Measurements from ENCODE around the gene PCDHGA9.
"Not testable (repeated sequence)": the region's sequence is repeated elsewhere in the genome, so short reads cannot be mapped to it uniquely, and the experiment has no call there.

Gene PCDHGA9

GRCh38 chr5:141399555-141400258 is 2.9 kb upstream of the PCDHGA9 start:
- Histone ChIP-seq H3K27ac (no peak overlapping the region), H3K4me3 (peak overlapping the region; percentile 53)
- TF ChIP-seq, protein P1, sequence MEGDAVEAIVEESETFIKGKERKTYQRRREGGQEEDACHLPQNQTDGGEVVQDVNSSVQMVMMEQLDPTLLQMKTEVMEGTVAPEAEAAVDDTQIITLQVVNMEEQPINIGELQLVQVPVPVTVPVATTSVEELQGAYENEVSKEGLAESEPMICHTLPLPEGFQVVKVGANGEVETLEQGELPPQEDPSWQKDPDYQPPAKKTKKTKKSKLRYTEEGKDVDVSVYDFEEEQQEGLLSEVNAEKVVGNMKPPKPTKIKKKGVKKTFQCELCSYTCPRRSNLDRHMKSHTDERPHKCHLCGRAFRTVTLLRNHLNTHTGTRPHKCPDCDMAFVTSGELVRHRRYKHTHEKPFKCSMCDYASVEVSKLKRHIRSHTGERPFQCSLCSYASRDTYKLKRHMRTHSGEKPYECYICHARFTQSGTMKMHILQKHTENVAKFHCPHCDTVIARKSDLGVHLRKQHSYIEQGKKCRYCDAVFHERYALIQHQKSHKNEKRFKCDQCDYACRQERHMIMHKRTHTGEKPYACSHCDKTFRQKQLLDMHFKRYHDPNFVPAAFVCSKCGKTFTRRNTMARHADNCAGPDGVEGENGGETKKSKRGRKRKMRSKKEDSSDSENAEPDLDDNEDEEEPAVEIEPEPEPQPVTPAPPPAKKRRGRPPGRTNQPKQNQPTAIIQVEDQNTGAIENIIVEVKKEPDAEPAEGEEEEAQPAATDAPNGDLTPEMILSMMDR (IDR thresholded peaks at IDR 0.05) = no peak
- DNase-seq (ENCODE audit: low spot score) = no peak

DNA sequence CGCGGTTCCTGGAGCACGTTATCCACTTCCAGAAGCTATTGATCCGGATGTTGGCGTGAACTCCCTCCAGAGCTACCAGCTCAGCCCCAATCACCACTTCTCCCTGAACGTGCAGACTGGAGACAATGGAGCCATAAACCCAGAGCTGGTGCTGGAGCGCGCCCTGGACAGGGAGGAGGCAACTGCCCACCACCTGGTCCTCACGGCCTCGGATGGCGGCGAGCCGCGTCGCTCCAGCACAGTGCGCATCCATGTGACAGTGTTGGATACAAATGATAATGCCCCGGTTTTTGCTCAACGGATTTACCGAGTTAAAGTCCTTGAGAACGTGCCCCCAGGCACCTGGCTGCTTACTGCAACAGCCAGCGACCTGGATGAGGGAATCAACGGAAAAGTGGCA is 809 bp downstream of the PCDHGA9 start:
- peak overlapping the region; percentile 53 for H3K4me3 ChIP-seq
- no peak overlapping the region for H3K27ac ChIP-seq
- TF ChIP-seq, protein P1 (IDR thresholded peaks at IDR 0.05) = no peak
- DNase-seq (ENCODE audit: low spot score) = no peak

DNA sequence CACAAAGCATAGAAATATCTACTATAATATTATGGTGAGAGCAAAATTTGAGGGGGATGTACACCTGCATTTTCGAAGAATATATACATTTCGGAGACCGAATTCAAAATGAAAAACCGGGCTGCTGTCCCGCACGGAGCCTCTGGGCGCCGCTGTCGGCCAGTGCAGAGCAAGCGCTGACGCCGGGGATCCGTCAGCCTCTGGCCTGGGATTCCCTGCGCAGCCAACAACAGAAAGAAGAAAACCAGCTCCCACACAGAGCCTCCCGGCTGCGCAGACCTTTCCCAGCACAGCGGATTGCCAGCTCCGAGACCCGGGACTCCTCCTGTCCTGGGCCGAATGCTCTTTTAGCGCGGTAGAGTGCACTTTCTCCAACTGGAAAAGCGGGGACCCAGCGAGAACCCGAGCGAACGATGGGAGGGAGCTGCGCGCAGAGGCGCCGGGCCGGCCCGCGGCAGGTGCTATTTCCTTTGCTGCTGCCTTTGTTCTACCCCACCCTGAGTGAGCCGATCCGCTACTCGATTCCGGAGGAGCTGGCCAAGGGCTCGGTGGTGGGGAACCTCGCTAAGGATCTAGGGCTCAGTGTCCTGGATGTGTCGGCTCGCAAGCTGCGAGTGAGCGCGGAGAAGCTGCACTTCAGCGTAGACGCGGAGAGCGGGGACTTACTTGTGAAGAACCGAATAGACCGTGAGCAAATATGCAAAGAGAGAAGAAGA is 5.4 kb downstream of the PCDHGA9 start, which contains the start of gene PCDHGB6:
Gene PCDHGB6, plus strand, starts transcription at position 232 of the 716 bp plus-strand sequence. Its CDS starts 182 bp downstream, at position 414.
- peak within 1 kb of the TSS; percentile 61 for H3K4me3 ChIP-seq
- not testable (repeated sequence) for DNase-seq (ENCODE audit: low spot score); H3K27ac ChIP-seq

- Histone ChIP-seq H3K4me3 (peak overlapping the region; percentile 34), H3K27ac (no peak overlapping the region)
- TF ChIP-seq, protein P1 (IDR thresholded peaks at IDR 0.05) = no peak
- DNase-seq (ENCODE audit: low spot score) = no peak
Observed at GRCh38 chr5:141409598-141410306, 7.2 kb downstream of the PCDHGA9 start.

DNA sequence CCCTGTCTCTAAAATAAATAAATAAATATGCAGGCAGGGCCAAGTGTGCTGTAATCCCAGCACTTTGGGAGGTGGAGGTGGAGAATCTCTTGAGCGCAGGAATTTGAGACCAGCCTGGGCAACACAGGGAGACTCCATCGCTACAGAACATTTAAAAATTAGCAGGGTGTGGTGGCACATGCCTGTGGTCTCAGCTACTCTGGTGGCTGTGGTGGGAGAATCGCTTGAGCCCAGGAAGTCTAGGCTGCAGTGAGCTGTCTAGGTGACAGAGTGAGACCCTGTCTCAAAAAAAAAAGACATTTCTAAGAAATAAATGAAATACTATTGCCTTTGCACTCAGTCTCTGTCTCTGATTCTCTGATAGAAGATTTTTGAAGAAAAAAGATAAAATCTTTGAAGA is 9.0 kb downstream of the PCDHGA9 start:
- peak overlapping the region; percentile 6 for H3K4me3 ChIP-seq
- TF ChIP-seq, protein P1 (IDR thresholded peaks at IDR 0.05) = no peak
- H3K27ac ChIP-seq = no peak overlapping the region
- no peak for DNase-seq (ENCODE audit: low spot score)

- no peak for DNase-seq (ENCODE audit: low spot score)
Observed at GRCh38 chr5:141412854-141413539, 10.4 kb downstream of the PCDHGA9 start, which contains the start of gene PCDHGA10. Gene PCDHGA10, plus strand, starts transcription at chr5:141412987. Its CDS starts 189 bp downstream, at chr5:141413176.

More at GRCh38 chr5:141412854-141413539, 10.4 kb downstream of the PCDHGA9 start, which contains the start of gene PCDHGA10:
- TF ChIP-seq, protein P1 (IDR thresholded peaks at IDR 0.05) = no peak
- Histone ChIP-seq H3K27ac (no peak within 1 kb of the TSS), H3K4me3 (peak within 1 kb of the TSS; percentile 56)

All from coronary artery (tissue), 2 donors.